ENCODE results near the gene PRF1.

DNA sequence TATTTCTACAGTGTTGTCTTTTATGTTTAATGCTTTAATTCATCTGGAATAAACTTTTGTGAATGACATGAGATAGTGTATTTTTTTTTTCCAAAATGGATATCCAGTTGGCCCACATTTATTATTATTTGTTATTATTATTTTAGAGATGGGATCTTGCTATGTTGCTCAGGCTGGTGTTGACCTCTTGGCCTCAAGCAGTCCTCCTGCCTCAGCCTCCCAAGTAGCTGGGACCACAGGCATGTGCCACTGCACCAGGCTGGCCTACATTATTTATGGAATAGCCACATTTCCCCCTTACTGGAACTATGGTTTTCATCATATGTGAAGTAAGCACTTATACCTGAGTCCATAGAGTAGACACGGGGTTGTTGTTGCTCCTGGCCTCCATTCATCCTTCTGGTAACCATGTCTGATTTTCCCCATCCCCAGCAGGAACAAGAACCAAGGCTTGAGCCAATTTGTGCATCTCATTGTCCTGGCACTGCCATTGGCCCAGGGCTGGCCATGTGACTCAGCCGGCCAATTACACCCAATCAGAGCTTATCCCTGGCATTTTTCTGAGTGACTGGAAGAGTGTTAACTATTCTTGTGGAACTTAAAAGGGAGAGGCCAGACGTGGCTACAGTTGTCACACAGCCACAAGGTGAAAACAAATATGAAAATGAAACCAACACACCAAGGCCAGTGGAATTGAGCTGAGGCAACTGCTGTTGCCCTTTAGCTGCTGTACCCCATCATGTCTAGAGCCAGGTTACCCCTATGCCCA is 23.1 kb downstream of the PRF1 start:
- TF ChIP-seq TAF1 (CRISPR knock-in tag; IDR thresholded peaks at IDR 0.05) (no peak), ZNF20 (CRISPR knock-in tag; IDR thresholded peaks at IDR 0.05) (no peak), TSC22D2 (CRISPR knock-in tag; IDR thresholded peaks at IDR 0.05; ENCODE audit: borderline replicate concordance) (no peak), NFKBIZ (CRISPR knock-in tag; IDR thresholded peaks at IDR 0.05) (no peak), EHMT2 (IDR thresholded peaks at IDR 0.05; ENCODE audit: borderline replicate concordance, low read depth, low read length) (no peak), KDM3A (CRISPR knock-in tag; IDR thresholded peaks at IDR 0.05; ENCODE audit: low read depth) (no peak), JUND (CRISPR knock-in tag; IDR thresholded peaks at IDR 0.05) (no peak)
- TF ChIP-seq, protein P1, sequence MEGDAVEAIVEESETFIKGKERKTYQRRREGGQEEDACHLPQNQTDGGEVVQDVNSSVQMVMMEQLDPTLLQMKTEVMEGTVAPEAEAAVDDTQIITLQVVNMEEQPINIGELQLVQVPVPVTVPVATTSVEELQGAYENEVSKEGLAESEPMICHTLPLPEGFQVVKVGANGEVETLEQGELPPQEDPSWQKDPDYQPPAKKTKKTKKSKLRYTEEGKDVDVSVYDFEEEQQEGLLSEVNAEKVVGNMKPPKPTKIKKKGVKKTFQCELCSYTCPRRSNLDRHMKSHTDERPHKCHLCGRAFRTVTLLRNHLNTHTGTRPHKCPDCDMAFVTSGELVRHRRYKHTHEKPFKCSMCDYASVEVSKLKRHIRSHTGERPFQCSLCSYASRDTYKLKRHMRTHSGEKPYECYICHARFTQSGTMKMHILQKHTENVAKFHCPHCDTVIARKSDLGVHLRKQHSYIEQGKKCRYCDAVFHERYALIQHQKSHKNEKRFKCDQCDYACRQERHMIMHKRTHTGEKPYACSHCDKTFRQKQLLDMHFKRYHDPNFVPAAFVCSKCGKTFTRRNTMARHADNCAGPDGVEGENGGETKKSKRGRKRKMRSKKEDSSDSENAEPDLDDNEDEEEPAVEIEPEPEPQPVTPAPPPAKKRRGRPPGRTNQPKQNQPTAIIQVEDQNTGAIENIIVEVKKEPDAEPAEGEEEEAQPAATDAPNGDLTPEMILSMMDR (CRISPR knock-in tag; IDR thresholded peaks at IDR 0.05), result no peak
- TF ChIP-seq, protein P2, sequence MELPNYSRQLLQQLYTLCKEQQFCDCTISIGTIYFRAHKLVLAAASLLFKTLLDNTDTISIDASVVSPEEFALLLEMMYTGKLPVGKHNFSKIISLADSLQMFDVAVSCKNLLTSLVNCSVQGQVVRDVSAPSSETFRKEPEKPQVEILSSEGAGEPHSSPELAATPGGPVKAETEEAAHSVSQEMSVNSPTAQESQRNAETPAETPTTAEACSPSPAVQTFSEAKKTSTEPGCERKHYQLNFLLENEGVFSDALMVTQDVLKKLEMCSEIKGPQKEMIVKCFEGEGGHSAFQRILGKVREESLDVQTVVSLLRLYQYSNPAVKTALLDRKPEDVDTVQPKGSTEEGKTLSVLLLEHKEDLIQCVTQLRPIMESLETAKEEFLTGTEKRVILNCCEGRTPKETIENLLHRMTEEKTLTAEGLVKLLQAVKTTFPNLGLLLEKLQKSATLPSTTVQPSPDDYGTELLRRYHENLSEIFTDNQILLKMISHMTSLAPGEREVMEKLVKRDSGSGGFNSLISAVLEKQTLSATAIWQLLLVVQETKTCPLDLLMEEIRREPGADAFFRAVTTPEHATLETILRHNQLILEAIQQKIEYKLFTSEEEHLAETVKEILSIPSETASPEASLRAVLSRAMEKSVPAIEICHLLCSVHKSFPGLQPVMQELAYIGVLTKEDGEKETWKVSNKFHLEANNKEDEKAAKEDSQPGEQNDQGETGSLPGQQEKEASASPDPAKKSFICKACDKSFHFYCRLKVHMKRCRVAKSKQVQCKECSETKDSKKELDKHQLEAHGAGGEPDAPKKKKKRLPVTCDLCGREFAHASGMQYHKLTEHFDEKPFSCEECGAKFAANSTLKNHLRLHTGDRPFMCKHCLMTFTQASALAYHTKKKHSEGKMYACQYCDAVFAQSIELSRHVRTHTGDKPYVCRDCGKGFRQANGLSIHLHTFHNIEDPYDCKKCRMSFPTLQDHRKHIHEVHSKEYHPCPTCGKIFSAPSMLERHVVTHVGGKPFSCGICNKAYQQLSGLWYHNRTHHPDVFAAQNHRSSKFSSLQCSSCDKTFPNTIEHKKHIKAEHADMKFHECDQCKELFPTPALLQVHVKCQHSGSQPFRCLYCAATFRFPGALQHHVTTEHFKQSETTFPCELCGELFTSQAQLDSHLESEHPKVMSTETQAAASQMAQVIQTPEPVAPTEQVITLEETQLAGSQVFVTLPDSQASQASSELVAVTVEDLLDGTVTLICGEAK (IDR thresholded peaks at IDR 0.05), result no peak
- TF ChIP-seq, protein P2 (CRISPR knock-in tag; IDR thresholded peaks at IDR 0.05), result no peak
